ENCODE data around the gene FPR3. TPM values are rescaled to one million over a fixed set of nuclear protein-coding genes. Genes with fewer than 3 reads are reported as not detected.

FPR3 gene
- total RNA-seq, 1 donor from 2014 or later, result 3.4 TPM

Other genes with a start within 250 kb of the FPR3 start
- gene ZNF175, start 223.9 kb upstream of the FPR3 start, total RNA-seq, result 16.0 TPM
- 1.2 TPM for gene SIGLEC5, start 164.8 kb upstream of the FPR3 start, total RNA-seq
- 4.2 TPM for gene SIGLEC14, start 148.3 kb upstream of the FPR3 start, total RNA-seq
- 25.6 TPM for gene SPACA6, start 101.8 kb upstream of the FPR3 start, total RNA-seq
- 0.18 TPM for gene HAS1, start 71.2 kb upstream of the FPR3 start, total RNA-seq
- gene FPR1, start 43.3 kb upstream of the FPR3 start, total RNA-seq, result 4.3 TPM
- 0.89 TPM for gene FPR2, start 34.0 kb upstream of the FPR3 start, total RNA-seq
- 21.5 TPM for gene ZNF577, start 92.8 kb downstream of the FPR3 start, total RNA-seq
- 23.6 TPM for gene ZNF649, start 109.9 kb downstream of the FPR3 start, total RNA-seq
- gene ZNF613, start 132.3 kb downstream of the FPR3 start, total RNA-seq, result 10.2 TPM
- gene ZNF350, start 191.7 kb downstream of the FPR3 start, total RNA-seq, result 23.3 TPM
- 14.9 TPM for gene ZNF615, start 213.1 kb downstream of the FPR3 start, total RNA-seq
- gene ZNF614, start 233.2 kb downstream of the FPR3 start, total RNA-seq, result 10.0 TPM